C4-2B (cell line): ENCODE data around the gene MS4A15.

ENCODE experiments used
- H3K27ac ChIP-seq: fragments of 450-650 bp; 2 replicates; pipeline ENCODE4 v1.5.1; 2017
- CTCF ChIP-seq: fragments of 450-650 bp; conservative IDR thresholded peaks from 2 replicates; pipeline ENCODE4 v1.5.1; 2017; ENCODE audit warnings: mild to moderate bottlenecking
- ZFX ChIP-seq: fragments of 450-650 bp; IDR thresholded peaks from 2 replicates; pipeline ENCODE4 v1.6.1; 2017

The MS4A15 gene

GRCh38 chr11:60777106-60777505, 20.4 kb downstream of the MS4A15 start:
- H3K27ac ChIP-seq: no peak overlapping the region
- TF ChIP-seq ZFX (no peak), CTCF (no peak)

- TF ChIP-seq ZFX: no peak
- TF ChIP-seq CTCF: no peak
- no peak overlapping the region for H3K27ac ChIP-seq
Measured at GRCh38 chr11:60777572-60777971, 20.9 kb downstream of the MS4A15 start.

- TF ChIP-seq CTCF (no peak), ZFX (no peak)
- no peak overlapping the region for H3K27ac ChIP-seq
Measured at GRCh38 chr11:60780065-60780464, 23.4 kb downstream of the MS4A15 start.

- H3K27ac ChIP-seq: no peak overlapping the region
- TF ChIP-seq CTCF (no peak), ZFX (no peak)
Measured at GRCh38 chr11:60780774-60781173, 24.1 kb downstream of the MS4A15 start.

- H3K27ac ChIP-seq: no peak overlapping the region
- TF ChIP-seq ZFX (no peak), CTCF (no peak)
Measured at GRCh38 chr11:60781286-60781980, 24.8 kb downstream of the MS4A15 start.

GRCh38 chr11:60781981-60782316, 25.3 kb downstream of the MS4A15 start:
- H3K27ac ChIP-seq: no peak overlapping the region
- TF ChIP-seq CTCF (no peak), ZFX (no peak)

- TF ChIP-seq CTCF: no peak
- no peak for TF ChIP-seq ZFX
- H3K27ac ChIP-seq: no peak overlapping the region
Measured at GRCh38 chr11:60782393-60783140, 25.9 kb downstream of the MS4A15 start.
